Forelimb muscle (tissue), 1 donor: Measurements from ENCODE around the gene PPP1R3G. TPM values are rescaled to one million over a fixed set of nuclear protein-coding genes. Genes with fewer than 3 reads are reported as not detected.

Experiments
- DNase-seq: peaks from one replicate; pipeline ENCODE4 v3.0.0-alpha.2; 2013; ENCODE audit warnings: low read depth
- polyA plus RNA-seq: library from polyadenylated mRNA; unstranded; fragments of 120-200 nt; gene quantifications from one replicate; pipeline ENCODE4 v1.2.1, GENCODE V29; 2013; ENCODE audit not compliant: insufficient read length

PPP1R3G gene
- polyA plus RNA-seq, 1 donor: 1.5 TPM

GRCh38 chr6:5071216-5071615 lies 13.9 kb upstream of the PPP1R3G start:
- DNase-seq: no peak

DNA sequence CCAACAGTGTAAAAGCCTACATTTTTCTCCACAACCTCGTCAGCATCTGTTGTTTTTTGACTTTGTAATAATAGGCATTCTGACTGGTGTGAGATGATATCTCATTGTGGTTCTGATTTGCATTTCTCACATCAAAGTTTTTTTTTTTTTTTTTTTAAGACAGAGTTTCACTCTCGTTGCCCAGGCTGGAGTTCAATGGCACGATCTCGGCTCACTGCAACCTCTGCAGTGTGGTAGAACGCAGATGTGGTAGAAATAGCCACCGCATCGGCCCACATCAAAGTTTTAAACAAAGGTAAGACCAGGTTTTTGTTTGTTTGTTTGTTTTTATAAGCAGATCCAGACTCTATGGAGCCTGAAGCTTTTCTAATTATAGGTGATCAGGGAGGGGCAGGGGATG lies 12.7 kb upstream of the PPP1R3G start:
- DNase-seq: no peak

DNA sequence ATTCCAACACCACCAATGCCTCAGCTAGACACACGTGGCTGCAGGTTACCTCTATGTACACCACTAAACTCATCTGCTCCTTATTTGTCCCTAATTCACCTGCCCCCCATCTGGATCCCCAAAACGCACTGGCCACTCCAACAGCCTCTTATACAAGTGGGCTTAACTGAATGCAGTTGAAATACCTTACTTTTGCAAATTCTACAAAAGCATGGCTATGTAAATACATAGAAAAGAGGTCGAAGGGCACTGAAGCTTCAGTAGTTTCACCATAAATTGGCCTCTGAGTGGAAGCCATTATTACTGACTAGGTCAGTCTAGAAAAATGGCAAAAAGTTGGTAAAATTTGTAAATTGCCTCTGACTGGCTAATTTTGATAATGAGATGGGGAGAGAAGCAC lies 11.1 kb upstream of the PPP1R3G start:
- DNase-seq: no peak

GRCh38 chr6:5076931-5077330 lies 8.2 kb upstream of the PPP1R3G start:
- DNase-seq: no peak

GRCh38 chr6:5078121-5078669 lies 6.9 kb upstream of the PPP1R3G start:
- no peak for DNase-seq

DNA sequence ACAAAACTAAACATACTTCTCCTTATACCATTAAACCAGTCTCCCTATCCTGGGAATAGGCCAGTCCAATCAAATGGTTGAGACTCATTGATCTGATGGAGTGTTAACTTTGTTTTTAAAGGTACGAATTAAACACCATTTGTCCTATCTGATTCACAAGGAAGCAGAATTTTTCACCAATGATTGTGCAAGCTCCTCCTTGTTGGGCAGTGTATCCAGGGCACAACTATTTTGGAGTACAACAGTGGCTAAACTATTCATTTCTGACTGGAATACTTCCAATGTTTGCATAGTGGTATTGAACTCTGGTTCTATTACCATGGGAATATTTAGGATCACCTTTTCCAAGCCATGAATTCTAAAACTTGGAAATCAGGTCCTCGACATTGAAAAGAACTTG lies 5.4 kb upstream of the PPP1R3G start:
- DNase-seq: no peak

GRCh38 chr6:5080574-5080973 lies 4.6 kb upstream of the PPP1R3G start:
- no peak for DNase-seq

- no peak for DNase-seq
These were observed 4.0 kb upstream of the PPP1R3G start for GRCh38 chr6:5081182-5081581.

GRCh38 chr6:5081955-5082354 lies 3.2 kb upstream of the PPP1R3G start:
- no peak for DNase-seq

- no peak for DNase-seq
These were observed 2.4 kb upstream of the PPP1R3G start for GRCh38 chr6:5082487-5083306.

- DNase-seq: no peak
These were observed 1.9 kb upstream of the PPP1R3G start for GRCh38 chr6:5083307-5083583.

DNA sequence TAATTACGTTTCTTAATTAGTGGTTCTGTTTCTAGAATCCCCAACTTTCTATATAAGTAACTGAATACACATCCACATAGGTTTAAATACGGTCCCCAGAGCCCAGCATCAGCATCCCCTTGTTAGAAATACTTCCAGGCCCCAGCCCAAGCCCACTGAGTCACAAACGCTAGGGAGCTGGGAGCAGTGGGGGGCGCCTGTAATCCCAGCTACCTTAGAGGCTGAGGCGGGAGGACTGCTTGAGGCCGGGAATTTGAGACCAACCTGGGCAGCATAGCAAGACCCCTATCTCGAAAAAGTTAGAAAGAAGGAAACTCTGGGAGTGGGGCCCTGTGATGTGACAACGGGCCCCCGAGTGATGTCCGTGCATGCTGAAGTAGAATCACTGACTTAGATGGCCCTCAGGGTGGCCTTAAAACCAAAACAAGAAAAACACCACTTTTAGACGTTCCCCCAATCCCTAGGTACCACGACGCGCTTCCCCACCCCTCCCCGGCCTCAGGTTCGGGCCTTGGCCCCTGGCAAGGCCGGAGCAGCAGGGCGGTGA lies 1.3 kb upstream of the PPP1R3G start:
- DNase-seq: no peak

DNA sequence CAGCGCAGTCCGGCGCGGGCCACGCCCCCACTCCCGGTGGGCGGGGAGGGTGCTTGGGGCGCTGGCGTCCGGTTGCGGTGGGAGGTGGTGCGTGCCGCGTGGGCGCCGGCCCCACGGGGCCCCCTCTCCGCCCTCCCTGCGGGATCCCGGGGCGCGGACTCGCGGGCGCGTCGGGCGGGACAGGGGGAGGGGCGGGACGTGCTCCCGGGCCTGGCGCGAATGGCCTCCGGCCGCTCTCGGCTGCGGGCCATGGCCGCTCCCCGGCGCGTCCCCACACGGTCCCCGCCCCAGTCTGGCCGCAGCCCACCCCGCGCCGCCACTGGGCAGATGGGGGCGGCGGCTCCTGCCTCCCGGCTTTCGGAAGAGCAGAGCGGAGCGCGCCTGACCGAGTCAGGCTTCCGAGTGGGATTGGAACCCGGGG lies 771 bp upstream of the PPP1R3G start:
- DNase-seq: no peak

DNA sequence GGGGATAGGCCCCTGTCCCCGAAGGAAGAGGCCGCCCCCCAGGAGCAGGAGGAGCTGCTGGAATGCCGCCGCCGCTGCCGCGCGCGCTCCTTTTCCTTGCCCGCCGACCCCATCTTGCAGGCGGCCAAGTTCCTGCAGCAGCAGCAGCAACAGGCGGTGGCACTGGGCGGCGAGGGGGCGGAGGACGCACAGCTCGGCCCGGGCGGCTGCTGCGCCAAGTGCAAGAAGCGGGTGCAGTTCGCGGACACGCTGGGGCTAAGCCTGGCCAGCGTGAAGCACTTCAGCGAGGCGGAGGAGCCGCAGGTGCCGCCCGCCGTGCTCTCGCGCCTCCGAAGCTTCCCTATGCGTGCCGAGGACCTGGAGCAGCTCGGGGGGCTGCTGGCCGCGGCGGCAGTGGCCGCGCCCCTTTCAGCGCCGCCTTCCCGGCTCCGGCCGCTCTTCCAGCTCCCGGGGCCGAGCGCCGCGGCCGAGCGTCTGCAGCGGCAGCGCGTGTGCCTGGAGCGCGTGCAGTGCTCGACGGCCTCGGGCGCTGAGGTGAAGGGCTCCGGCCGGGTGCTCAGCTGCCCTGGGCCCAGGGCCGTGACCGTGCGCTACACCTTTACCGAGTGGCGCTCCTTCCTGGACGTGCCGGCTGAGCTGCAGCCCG lies 630 bp downstream of the PPP1R3G start:
- no peak for DNase-seq

- no peak for DNase-seq
These were observed 1.3 kb downstream of the PPP1R3G start for GRCh38 chr6:5086294-5086890.

GRCh38 chr6:5087389-5087788 lies 2.2 kb downstream of the PPP1R3G start:
- no peak for DNase-seq

GRCh38 chr6:5088780-5089179 lies 3.6 kb downstream of the PPP1R3G start:
- no peak for DNase-seq

- DNase-seq: no peak
These were observed 4.6 kb downstream of the PPP1R3G start for GRCh38 chr6:5089481-5090438.

DNA sequence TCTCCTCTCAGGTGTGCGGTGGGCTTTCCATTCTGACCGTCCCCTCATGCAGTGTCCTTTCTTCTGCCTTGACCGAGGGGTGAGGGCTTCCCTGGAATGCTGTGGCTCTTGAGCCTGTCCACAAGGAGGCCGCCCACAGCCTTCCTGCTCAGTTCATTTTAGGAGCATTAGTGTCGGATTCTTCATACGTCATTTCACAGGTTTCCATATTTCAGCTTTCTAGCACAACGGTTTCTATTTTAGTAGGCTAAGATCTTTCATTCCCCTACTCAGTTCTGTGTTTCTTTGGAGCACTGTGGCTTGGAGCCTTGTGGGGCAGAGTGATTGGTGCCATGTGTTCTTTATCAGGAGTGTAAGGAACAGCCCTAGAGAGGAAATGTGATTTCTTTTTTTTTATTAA lies 5.5 kb downstream of the PPP1R3G start:
- DNase-seq: no peak

GRCh38 chr6:5091210-5092069 lies 6.3 kb downstream of the PPP1R3G start:
- DNase-seq: no peak
